Measurements from ENCODE around the gene MYO7A.

Gene MYO7A

GRCh38 chr11:77230878-77231605 is 103.0 kb downstream of the MYO7A start:
- DNase-seq = no peak

GRCh38 chr11:77231800-77232199 is 103.8 kb downstream of the MYO7A start:
- no peak for DNase-seq

- no peak for DNase-seq
Observed at GRCh38 chr11:77232242-77232641, 104.2 kb downstream of the MYO7A start.

- no peak for DNase-seq
Observed at GRCh38 chr11:77233011-77233410, 105.0 kb downstream of the MYO7A start.

- no peak for DNase-seq
Observed at GRCh38 chr11:77236901-77237300, 108.9 kb downstream of the MYO7A start.

- DNase-seq = peak in 2 of 3 donors; percentile 15 to 25
Observed at GRCh38 chr11:77244277-77245027, 116.4 kb downstream of the MYO7A start.

- no peak for DNase-seq
Observed at GRCh38 chr11:77249427-77249826, 121.4 kb downstream of the MYO7A start.

- DNase-seq = peak in 2 of 3 donors; percentile 21 to 43
Observed at GRCh38 chr11:77250881-77251640, 123.0 kb downstream of the MYO7A start.

- DNase-seq = no peak
Observed at GRCh38 chr11:77252555-77253270, 124.7 kb downstream of the MYO7A start.

GRCh38 chr11:77253690-77254089 is 125.6 kb downstream of the MYO7A start:
- DNase-seq = no peak

- DNase-seq = no peak
Observed at GRCh38 chr11:77259641-77260040, 131.6 kb downstream of the MYO7A start.

- DNase-seq = no peak
Observed at GRCh38 chr11:77262803-77263202, 134.8 kb downstream of the MYO7A start.
